SU-DHL-6 (cell line): ENCODE measurements around the gene FAM177B.

ENCODE experiments used
- H2AFZ ChIP-seq: fragments of 200-600 bp; sonication (generic); 2 replicates; pipeline ENCODE4 v1.6.1; 2014; ENCODE audit warnings: low read depth, mild to moderate bottlenecking, moderate library complexity, mixed read lengths, antibody characterized with exemption, low read length; ENCODE audit not compliant: severe bottlenecking
- H3F3A ChIP-seq: fragments of 200-600 bp; shearing (Covaris generic); 2 replicates; pipeline ENCODE4 v1.6.0; 2016; ENCODE audit warnings: antibody characterized with exemption, mild to moderate bottlenecking; ENCODE audit not compliant: insufficient read depth
- H3K27ac ChIP-seq: fragments of 200-600 bp; sonication (generic); 2 replicates; pipeline ENCODE4 v1.5.1; 2016; ENCODE audit warnings: low read depth, mild to moderate bottlenecking, low read length, moderate library complexity, mixed read lengths
- H3K27me3 ChIP-seq: fragments of 200-600 bp; sonication (generic), shearing (Covaris generic); 2 replicates; pipeline ENCODE4 v1.6.0; 2014; ENCODE audit warnings: mild to moderate bottlenecking, low read length
- H3K36me3 ChIP-seq: fragments of 200-600 bp; sonication (generic); 2 replicates; pipeline ENCODE4 v1.6.1; 2014; ENCODE audit warnings: mild to moderate bottlenecking, low read length, mixed read lengths
- H3K4me2 ChIP-seq: fragments of 300-600, 200-600 bp; shearing (Covaris generic), sonication (generic); 2 replicates; pipeline ENCODE4 v1.6.0; 2014; ENCODE audit warnings: low read length, low read depth, mild to moderate bottlenecking; ENCODE audit not compliant: poor library complexity, severe bottlenecking
- H3K4me3 ChIP-seq: fragments of 200-600 bp; sonication (generic); 2 replicates; pipeline ENCODE4 v1.5.1; 2014; ENCODE audit warnings: antibody characterized with exemption, low read length, mild to moderate bottlenecking, mixed read lengths; ENCODE audit not compliant: insufficient read depth, poor library complexity, severe bottlenecking
- H3K79me2 ChIP-seq: fragments of 200-600 bp; sonication (generic); 2 replicates; pipeline ENCODE4 v1.6.1; 2014; ENCODE audit warnings: mild to moderate bottlenecking, low read length, moderate library complexity; ENCODE audit not compliant: insufficient read depth
- H3K9ac ChIP-seq: fragments of 200-600 bp; sonication (generic); 2 replicates; pipeline ENCODE4 v1.7.0; 2014; ENCODE audit warnings: mild to moderate bottlenecking, low read length
- H3K9me2 ChIP-seq: fragments of 200-600 bp; sonication (generic); replicated peaks from 2 replicates; pipeline ENCODE4 v1.6.1; 2014; ENCODE audit warnings: low read length; ENCODE audit not compliant: insufficient read depth
- H3K9me3 ChIP-seq: fragments of 200-600 bp; sonication (generic); 2 replicates; pipeline ENCODE4 v1.6.1; 2014; ENCODE audit warnings: low read length, mixed read lengths; ENCODE audit not compliant: insufficient read depth
- H4K20me1 ChIP-seq: fragments of 200-600 bp; sonication (generic); 2 replicates; pipeline ENCODE4 v1.6.1; 2014; ENCODE audit warnings: low read depth, mild to moderate bottlenecking, antibody characterized with exemption, low read length, moderate library complexity, mixed read lengths
- EZH2phosphoT487 ChIP-seq: fragments of 200-600 bp; sonication (generic), shearing (Covaris generic); conservative IDR thresholded peaks from 2 replicates; pipeline ENCODE4 v1.6.1; 2018; ENCODE audit warnings: mild to moderate bottlenecking, antibody characterized with exemption, low read length, moderate library complexity, mixed read lengths
- TF ChIP-seq, protein P1 (sequence below): fragments of 200-600 bp; sonication (generic); IDR thresholded peaks from one replicate; pipeline ENCODE4 v1.5.1; 2017; ENCODE audit warnings: antibody characterized with exemption, mild to moderate bottlenecking, low read length, moderate library complexity; ENCODE audit not compliant: insufficient read depth, poor library complexity, severe bottlenecking

Gene FAM177B

DNA sequence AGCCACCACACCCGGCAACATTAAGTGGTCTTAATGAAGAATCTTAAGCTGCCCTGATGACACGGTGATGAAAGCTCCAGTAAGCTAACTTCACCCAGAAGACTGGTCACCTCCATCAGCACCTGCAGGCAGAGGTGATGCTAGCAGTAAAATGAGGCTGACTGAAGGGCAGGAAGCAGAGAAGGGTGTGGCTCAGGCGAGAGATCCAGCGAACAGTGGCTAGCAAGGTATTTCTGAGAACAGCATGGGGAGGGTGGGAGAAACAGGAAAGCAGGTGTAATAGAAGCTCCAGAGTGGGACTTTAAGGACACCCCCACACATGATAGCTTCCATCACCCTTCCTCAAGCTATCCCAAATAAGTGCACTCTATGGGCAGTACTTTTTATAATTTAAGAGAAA lies 62.0 kb downstream of the FAM177B start:
- Histone ChIP-seq H2AFZ (no peak overlapping the region), H3K27ac (no peak overlapping the region)

More for the DNA sequence above, 62.0 kb downstream of the FAM177B start:
- Histone ChIP-seq H3K9ac (no peak overlapping the region), H3K36me3 (no peaks in the 10 kb centered on the region), H3K4me2 (no peak overlapping the region), H3K4me3 (no peak overlapping the region), H4K20me1 (no peaks in the 10 kb centered on the region), H3K79me2 (no peaks in the 10 kb centered on the region), H3K9me2 (no peaks in the 10 kb centered on the region), H3K9me3 (no peaks in the 10 kb centered on the region), H3K27me3 (no peaks in the 10 kb centered on the region), H3F3A (no peaks in the 10 kb centered on the region)
- TF ChIP-seq EZH2phosphoT487, result no peak
- TF ChIP-seq, protein P1, sequence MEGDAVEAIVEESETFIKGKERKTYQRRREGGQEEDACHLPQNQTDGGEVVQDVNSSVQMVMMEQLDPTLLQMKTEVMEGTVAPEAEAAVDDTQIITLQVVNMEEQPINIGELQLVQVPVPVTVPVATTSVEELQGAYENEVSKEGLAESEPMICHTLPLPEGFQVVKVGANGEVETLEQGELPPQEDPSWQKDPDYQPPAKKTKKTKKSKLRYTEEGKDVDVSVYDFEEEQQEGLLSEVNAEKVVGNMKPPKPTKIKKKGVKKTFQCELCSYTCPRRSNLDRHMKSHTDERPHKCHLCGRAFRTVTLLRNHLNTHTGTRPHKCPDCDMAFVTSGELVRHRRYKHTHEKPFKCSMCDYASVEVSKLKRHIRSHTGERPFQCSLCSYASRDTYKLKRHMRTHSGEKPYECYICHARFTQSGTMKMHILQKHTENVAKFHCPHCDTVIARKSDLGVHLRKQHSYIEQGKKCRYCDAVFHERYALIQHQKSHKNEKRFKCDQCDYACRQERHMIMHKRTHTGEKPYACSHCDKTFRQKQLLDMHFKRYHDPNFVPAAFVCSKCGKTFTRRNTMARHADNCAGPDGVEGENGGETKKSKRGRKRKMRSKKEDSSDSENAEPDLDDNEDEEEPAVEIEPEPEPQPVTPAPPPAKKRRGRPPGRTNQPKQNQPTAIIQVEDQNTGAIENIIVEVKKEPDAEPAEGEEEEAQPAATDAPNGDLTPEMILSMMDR, result no peak
